ENCODE results near the gene MYO1G. TPM values are rescaled to one million over a fixed set of nuclear protein-coding genes. Genes with fewer than 3 reads are reported as not detected.
"Not testable (repeated sequence)": the region's sequence is repeated elsewhere in the genome, so short reads cannot be mapped to it uniquely, and the experiment has no call there.

Gene MYO1G
- total RNA-seq, 2 experiments from 2014 or later, result 23.6 to 87.3 TPM

- H4K20me1 ChIP-seq (ENCODE audit: insufficient read depth, low read length), result no peaks in the 10 kb centered on the region
- CTCF ChIA-PET (ENCODE audit: unreplicated experiment), result no interaction called here
- no peaks in the 10 kb centered on the region for H3K36me3 ChIP-seq (ENCODE audit: insufficient read depth, low read length)
- H3K9me2 ChIP-seq (ENCODE audit: insufficient read depth, low read length), result no peaks in the 10 kb centered on the region
- intact Hi-C loops (cut with micrococcal nuclease; ENCODE audit: unreplicated experiment), result no loop called here
- H2AFZ ChIP-seq (ENCODE audit: low read length), result no peak overlapping the region
- no peak overlapping the region for H3K27ac ChIP-seq (ENCODE audit: low read depth, low read length, poor library complexity, severe bottlenecking)
- no peaks in the 10 kb centered on the region for H3K79me2 ChIP-seq (ENCODE audit: insufficient read depth, low read depth, low read length)
- H3K4me3 ChIP-seq (ENCODE audit: low read depth, low read length, poor library complexity, severe bottlenecking), result no peak overlapping the region
- BruUV-seq (replicated peaks), result no TSS peak
- H3K9me3 ChIP-seq (ENCODE audit: low read length), result no peaks in the 10 kb centered on the region
- no peaks in the 10 kb centered on the region for H3K4me1 ChIP-seq (ENCODE audit: insufficient read depth, low read length, poor library complexity, severe bottlenecking)
- DNase-seq (ENCODE audit: low spot score), result no peak
- POLR2A ChIA-PET, result no interaction called here
- TF ChIP-seq CTCF (conservative IDR thresholded peaks at IDR 0.05; ENCODE audit: low read length), result no peak
- no peak for TF ChIP-seq EZH2phosphoT487 (IDR thresholded peaks at IDR 0.05; ENCODE audit: borderline replicate concordance, low read depth, low read length)
- no peak overlapping the region for H3K4me2 ChIP-seq (ENCODE audit: low read length)
Observed at GRCh38 chr7:44936322-44936721, 42.5 kb downstream of the MYO1G start.

DNA sequence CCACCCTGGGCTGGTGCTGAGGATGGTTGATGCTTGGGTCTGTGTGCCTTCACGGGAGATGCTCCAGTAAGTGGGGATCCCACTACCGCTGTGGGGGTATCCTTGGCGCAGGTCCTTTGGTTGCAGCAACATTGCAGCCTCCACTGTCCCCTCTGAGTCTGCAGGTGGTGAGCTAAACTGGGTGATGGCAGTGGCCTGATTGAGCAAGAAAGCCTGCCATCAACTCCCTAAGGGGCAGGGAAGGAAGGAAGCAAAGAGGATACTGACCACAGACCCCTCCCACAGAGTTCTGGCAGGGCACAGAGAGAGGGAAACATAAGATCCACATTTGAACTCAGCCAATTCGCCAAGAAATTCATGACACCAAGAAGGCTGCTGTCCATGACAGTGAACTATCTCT lies 43.2 kb downstream of the MYO1G start:
- Histone ChIP-seq H3K4me3 (ENCODE audit: low read depth, low read length, poor library complexity, severe bottlenecking) (no peak overlapping the region), H3K36me3 (ENCODE audit: insufficient read depth, low read length) (no peaks in the 10 kb centered on the region), H3K27ac (ENCODE audit: low read depth, low read length, poor library complexity, severe bottlenecking) (no peak overlapping the region), H3K9me2 (ENCODE audit: insufficient read depth, low read length) (no peaks in the 10 kb centered on the region), H3K79me2 (ENCODE audit: insufficient read depth, low read depth, low read length) (no peaks in the 10 kb centered on the region), H2AFZ (ENCODE audit: low read length) (no peak overlapping the region), H3K4me2 (ENCODE audit: low read length) (no peak overlapping the region), H4K20me1 (ENCODE audit: insufficient read depth, low read length) (no peaks in the 10 kb centered on the region), H3K9me3 (ENCODE audit: low read length) (no peaks in the 10 kb centered on the region), H3K4me1 (ENCODE audit: insufficient read depth, low read length, poor library complexity, severe bottlenecking) (no peaks in the 10 kb centered on the region)
- DNase-seq (ENCODE audit: low spot score), result no peak
- TF ChIP-seq CTCF (conservative IDR thresholded peaks at IDR 0.05; ENCODE audit: low read length) (no peak), EZH2phosphoT487 (IDR thresholded peaks at IDR 0.05; ENCODE audit: borderline replicate concordance, low read depth, low read length) (no peak)
- no TSS peak for BruUV-seq (replicated peaks)
- POLR2A ChIA-PET, result no interaction called here
- CTCF ChIA-PET (ENCODE audit: unreplicated experiment), result no interaction called here
- intact Hi-C loops (cut with micrococcal nuclease; ENCODE audit: unreplicated experiment), result no loop called here

GRCh38 chr7:44935016-44935415 lies 43.8 kb downstream of the MYO1G start:
- Histone ChIP-seq H2AFZ (ENCODE audit: low read length) (no peak overlapping the region), H3K4me2 (ENCODE audit: low read length) (no peak overlapping the region), H3K9me2 (ENCODE audit: insufficient read depth, low read length) (no peaks in the 10 kb centered on the region), H4K20me1 (ENCODE audit: insufficient read depth, low read length) (no peaks in the 10 kb centered on the region), H3K27ac (ENCODE audit: low read depth, low read length, poor library complexity, severe bottlenecking) (no peak overlapping the region), H3K4me1 (ENCODE audit: insufficient read depth, low read length, poor library complexity, severe bottlenecking) (no peaks in the 10 kb centered on the region), H3K9me3 (ENCODE audit: low read length) (no peaks in the 10 kb centered on the region), H3K79me2 (ENCODE audit: insufficient read depth, low read depth, low read length) (no peaks in the 10 kb centered on the region), H3K36me3 (ENCODE audit: insufficient read depth, low read length) (no peaks in the 10 kb centered on the region), H3K4me3 (ENCODE audit: low read depth, low read length, poor library complexity, severe bottlenecking) (no peak overlapping the region)
- ChIA-PET CTCF (ENCODE audit: unreplicated experiment) (no interaction called here), POLR2A (no interaction called here)
- TF ChIP-seq CTCF (conservative IDR thresholded peaks at IDR 0.05; ENCODE audit: low read length) (no peak), EZH2phosphoT487 (IDR thresholded peaks at IDR 0.05; ENCODE audit: borderline replicate concordance, low read depth, low read length) (no peak)
- no peak for DNase-seq (ENCODE audit: low spot score)
- no TSS peak for BruUV-seq (replicated peaks)
- intact Hi-C loops (cut with micrococcal nuclease; ENCODE audit: unreplicated experiment), result no loop called here

GRCh38 chr7:44934510-44934909 lies 44.3 kb downstream of the MYO1G start:
- H4K20me1 ChIP-seq (ENCODE audit: insufficient read depth, low read length); H3K4me2 ChIP-seq (ENCODE audit: low read length); H2AFZ ChIP-seq (ENCODE audit: low read length); H3K9me3 ChIP-seq (ENCODE audit: low read length); intact Hi-C loops (cut with micrococcal nuclease; ENCODE audit: unreplicated experiment); POLR2A ChIA-PET; H3K9me2 ChIP-seq (ENCODE audit: insufficient read depth, low read length); H3K79me2 ChIP-seq (ENCODE audit: insufficient read depth, low read depth, low read length); H3K36me3 ChIP-seq (ENCODE audit: insufficient read depth, low read length); H3K4me1 ChIP-seq (ENCODE audit: insufficient read depth, low read length, poor library complexity, severe bottlenecking); BruUV-seq (replicated peaks); CTCF ChIA-PET (ENCODE audit: unreplicated experiment); H3K4me3 ChIP-seq (ENCODE audit: low read depth, low read length, poor library complexity, severe bottlenecking); DNase-seq (ENCODE audit: low spot score); H3K27ac ChIP-seq (ENCODE audit: low read depth, low read length, poor library complexity, severe bottlenecking): not testable (repeated sequence)

Measured in OCI-LY7 (cell line).